ENCODE measurements around the gene NCSTN. TPM values are rescaled to one million over a fixed set of nuclear protein-coding genes. Genes with fewer than 3 reads are reported as not detected.

NCSTN gene
- total and polyA plus RNA-seq, 9 of the 15 experiments (the other 6 are each of a cell fraction or from before 2014, with no cell fraction given), result 21.3 to 91.1 (median 57.9) TPM

DNA sequence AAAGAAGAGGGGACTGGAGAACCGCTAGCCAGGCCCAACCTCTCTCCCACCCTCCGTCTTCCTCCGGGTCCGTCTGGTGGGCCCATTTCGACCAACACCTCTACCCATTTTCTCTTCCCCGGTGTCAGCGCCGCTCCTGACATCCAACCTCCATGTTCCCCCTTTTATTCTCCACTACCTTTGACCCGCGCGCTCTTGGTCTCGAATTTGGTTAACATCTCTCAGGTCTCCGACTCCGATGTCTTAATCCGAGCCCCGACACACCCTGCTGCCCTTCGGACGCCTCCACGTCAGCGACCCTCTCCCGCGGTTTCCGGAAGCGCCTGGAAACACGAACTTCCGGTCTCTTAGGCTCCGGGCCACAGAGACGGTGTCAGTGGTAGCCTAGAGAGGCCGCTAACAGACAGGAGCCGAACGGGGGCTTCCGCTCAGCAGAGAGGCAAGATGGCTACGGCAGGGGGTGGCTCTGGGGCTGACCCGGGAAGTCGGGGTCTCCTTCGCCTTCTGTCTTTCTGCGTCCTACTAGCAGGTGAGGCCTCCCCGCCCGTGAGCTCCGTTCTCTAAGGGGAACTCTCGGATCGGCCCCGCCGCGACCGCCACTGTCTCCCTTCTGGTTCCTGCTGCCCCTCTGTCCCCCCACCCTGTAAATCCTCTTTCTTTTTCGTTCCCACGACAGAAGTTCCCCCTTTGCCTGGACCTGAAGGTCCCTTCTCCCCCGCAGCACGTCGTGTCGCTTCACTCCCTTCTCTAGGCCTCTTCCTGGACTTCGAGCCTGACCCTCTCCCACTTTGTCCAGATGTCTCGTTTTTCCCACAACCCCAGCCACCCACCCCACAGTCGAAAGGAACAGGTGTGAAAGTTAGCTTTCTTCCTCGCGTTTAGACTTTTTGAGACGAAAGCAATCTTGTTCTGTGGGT, at the start of gene NCSTN, which contains the start of gene COPA (continued):
- TF ChIP-seq, protein P1, sequence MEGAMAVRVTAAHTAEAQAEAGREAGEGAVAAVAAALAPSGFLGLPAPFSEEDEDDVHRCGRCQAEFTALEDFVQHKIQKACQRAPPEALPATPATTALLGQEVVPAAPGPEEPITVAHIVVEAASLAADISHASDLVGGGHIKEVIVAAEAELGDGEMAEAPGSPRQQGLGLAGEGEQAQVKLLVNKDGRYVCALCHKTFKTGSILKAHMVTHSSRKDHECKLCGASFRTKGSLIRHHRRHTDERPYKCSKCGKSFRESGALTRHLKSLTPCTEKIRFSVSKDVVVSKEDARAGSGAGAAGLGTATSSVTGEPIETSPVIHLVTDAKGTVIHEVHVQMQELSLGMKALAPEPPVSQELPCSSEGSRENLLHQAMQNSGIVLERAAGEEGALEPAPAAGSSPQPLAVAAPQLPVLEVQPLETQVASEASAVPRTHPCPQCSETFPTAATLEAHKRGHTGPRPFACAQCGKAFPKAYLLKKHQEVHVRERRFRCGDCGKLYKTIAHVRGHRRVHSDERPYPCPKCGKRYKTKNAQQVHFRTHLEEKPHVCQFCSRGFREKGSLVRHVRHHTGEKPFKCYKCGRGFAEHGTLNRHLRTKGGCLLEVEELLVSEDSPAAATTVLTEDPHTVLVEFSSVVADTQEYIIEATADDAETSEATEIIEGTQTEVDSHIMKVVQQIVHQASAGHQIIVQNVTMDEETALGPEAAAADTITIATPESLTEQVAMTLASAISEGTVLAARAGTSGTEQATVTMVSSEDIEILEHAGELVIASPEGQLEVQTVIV (CRISPR knock-in tag; IDR thresholded peaks at IDR 0.05; ENCODE audit: borderline replicate concordance), result no peak
- TF ChIP-seq, protein P2, sequence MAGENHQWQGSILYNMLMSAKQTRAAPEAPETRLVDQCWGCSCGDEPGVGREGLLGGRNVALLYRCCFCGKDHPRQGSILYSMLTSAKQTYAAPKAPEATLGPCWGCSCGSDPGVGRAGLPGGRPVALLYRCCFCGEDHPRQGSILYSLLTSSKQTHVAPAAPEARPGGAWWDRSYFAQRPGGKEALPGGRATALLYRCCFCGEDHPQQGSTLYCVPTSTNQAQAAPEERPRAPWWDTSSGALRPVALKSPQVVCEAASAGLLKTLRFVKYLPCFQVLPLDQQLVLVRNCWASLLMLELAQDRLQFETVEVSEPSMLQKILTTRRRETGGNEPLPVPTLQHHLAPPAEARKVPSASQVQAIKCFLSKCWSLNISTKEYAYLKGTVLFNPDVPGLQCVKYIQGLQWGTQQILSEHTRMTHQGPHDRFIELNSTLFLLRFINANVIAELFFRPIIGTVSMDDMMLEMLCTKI (IDR thresholded peaks at IDR 0.05; ENCODE audit: partially characterized antibody), result no peak
- TF ChIP-seq ZNF384 (IDR thresholded peaks at IDR 0.05; ENCODE audit: low read depth, low read length), result no peak
- no peak for TF ChIP-seq ZNF121 (CRISPR knock-in tag; conservative IDR thresholded peaks at IDR 0.05)
- no peak for TF ChIP-seq ZKSCAN8 (CRISPR knock-in tag; IDR thresholded peaks at IDR 0.05)
- peak; percentile 84 for TF ChIP-seq POLR2H (tag; IDR thresholded peaks at IDR 0.05; ENCODE audit: low read depth)
- no peak for TF ChIP-seq BDP1 (IDR thresholded peaks at IDR 0.05; ENCODE audit: insufficient read depth, insufficient read length)
- TF ChIP-seq, protein P3, sequence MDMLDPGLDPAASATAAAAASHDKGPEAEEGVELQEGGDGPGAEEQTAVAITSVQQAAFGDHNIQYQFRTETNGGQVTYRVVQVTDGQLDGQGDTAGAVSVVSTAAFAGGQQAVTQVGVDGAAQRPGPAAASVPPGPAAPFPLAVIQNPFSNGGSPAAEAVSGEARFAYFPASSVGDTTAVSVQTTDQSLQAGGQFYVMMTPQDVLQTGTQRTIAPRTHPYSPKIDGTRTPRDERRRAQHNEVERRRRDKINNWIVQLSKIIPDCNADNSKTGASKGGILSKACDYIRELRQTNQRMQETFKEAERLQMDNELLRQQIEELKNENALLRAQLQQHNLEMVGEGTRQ (CRISPR knock-in tag; IDR thresholded peaks at IDR 0.05), result no peak
- TF ChIP-seq HDAC2 (IDR thresholded peaks at IDR 0.05), result no peak; the same call in 1 of the 2 replicates
- no peak for TF ChIP-seq ZNF311 (CRISPR knock-in tag; IDR thresholded peaks at IDR 0.05)
- TF ChIP-seq, protein P4, sequence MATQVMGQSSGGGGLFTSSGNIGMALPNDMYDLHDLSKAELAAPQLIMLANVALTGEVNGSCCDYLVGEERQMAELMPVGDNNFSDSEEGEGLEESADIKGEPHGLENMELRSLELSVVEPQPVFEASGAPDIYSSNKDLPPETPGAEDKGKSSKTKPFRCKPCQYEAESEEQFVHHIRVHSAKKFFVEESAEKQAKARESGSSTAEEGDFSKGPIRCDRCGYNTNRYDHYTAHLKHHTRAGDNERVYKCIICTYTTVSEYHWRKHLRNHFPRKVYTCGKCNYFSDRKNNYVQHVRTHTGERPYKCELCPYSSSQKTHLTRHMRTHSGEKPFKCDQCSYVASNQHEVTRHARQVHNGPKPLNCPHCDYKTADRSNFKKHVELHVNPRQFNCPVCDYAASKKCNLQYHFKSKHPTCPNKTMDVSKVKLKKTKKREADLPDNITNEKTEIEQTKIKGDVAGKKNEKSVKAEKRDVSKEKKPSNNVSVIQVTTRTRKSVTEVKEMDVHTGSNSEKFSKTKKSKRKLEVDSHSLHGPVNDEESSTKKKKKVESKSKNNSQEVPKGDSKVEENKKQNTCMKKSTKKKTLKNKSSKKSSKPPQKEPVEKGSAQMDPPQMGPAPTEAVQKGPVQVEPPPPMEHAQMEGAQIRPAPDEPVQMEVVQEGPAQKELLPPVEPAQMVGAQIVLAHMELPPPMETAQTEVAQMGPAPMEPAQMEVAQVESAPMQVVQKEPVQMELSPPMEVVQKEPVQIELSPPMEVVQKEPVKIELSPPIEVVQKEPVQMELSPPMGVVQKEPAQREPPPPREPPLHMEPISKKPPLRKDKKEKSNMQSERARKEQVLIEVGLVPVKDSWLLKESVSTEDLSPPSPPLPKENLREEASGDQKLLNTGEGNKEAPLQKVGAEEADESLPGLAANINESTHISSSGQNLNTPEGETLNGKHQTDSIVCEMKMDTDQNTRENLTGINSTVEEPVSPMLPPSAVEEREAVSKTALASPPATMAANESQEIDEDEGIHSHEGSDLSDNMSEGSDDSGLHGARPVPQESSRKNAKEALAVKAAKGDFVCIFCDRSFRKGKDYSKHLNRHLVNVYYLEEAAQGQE (IDR thresholded peaks at IDR 0.05; ENCODE audit: borderline replicate concordance), result no peak
- TF ChIP-seq, protein P4 (CRISPR knock-in tag; IDR thresholded peaks at IDR 0.05; ENCODE audit: low read depth), result no peak
- no peak for TF ChIP-seq NFATC3 (IDR thresholded peaks at IDR 0.05)
